GM23248 (cell line): Measurements from ENCODE around the gene RAD50. TPM values are rescaled to one million over a fixed set of nuclear protein-coding genes. Genes with fewer than 3 reads are reported as not detected.

Experiments used
- DNase-seq: peaks from one replicate; pipeline ENCODE4 v3.0.0-alpha.2; 2015
- H2AFZ ChIP-seq: fragments of 200-600 bp; sonication (generic); 2 replicates; pipeline ENCODE4 v1.6.1; 2016; ENCODE audit warnings: antibody characterized with exemption
- H3F3A ChIP-seq: fragments of 200-600 bp; sonication (generic); 2 replicates; pipeline ENCODE4 v1.6.1; 2016; ENCODE audit warnings: mild to moderate bottlenecking, antibody characterized with exemption, mixed run types; ENCODE audit not compliant: insufficient read depth
- H3K27ac ChIP-seq: fragments of 200-600 bp; sonication (generic); 2 replicates; pipeline ENCODE4 v1.5.1; 2016; ENCODE audit warnings: mild to moderate bottlenecking
- H3K27me3 ChIP-seq: fragments of 200-600 bp; sonication (generic); replicated peaks from 2 replicates; pipeline ENCODE4 v1.6.1; 2016; ENCODE audit warnings: mild to moderate bottlenecking; ENCODE audit not compliant: insufficient read depth
- H3K36me3 ChIP-seq: fragments of 200-600 bp; sonication (generic); 2 replicates; pipeline ENCODE4 v1.6.1; 2016; ENCODE audit warnings: low read depth, mild to moderate bottlenecking
- H3K4me1 ChIP-seq: fragments of 200-600 bp; sonication (generic); 2 replicates; pipeline ENCODE4 v1.6.1; 2016; ENCODE audit warnings: mild to moderate bottlenecking; ENCODE audit not compliant: insufficient read depth
- H3K4me2 ChIP-seq: fragments of 200-600 bp; sonication (generic); one replicate; pipeline ENCODE4 v1.6.1; 2016; ENCODE audit warnings: mild to moderate bottlenecking; ENCODE audit not compliant: unreplicated experiment
- H3K4me3 ChIP-seq: fragments of 200-600 bp; sonication (generic); 2 replicates; pipeline ENCODE4 v1.5.1; 2016; ENCODE audit warnings: mild to moderate bottlenecking
- H3K79me2 ChIP-seq: fragments of 200-600 bp; sonication (generic); 2 replicates; pipeline ENCODE4 v1.6.1; 2016; ENCODE audit warnings: mild to moderate bottlenecking; ENCODE audit not compliant: insufficient read depth
- H3K9ac ChIP-seq: fragments of 200-600 bp; sonication (generic); 2 replicates; pipeline ENCODE4 v1.6.1; 2016; ENCODE audit warnings: mild to moderate bottlenecking
- H3K9me2 ChIP-seq: fragments of 200-600 bp; sonication (generic); 2 replicates; pipeline ENCODE4 v1.6.1; 2016; ENCODE audit warnings: mixed run types, mild to moderate bottlenecking, moderate library complexity; ENCODE audit not compliant: insufficient read depth
- H3K9me3 ChIP-seq: fragments of 200-600 bp; sonication (generic); one replicate; pipeline ENCODE4 v1.6.1; 2017; ENCODE audit warnings: low read depth
- H4K20me1 ChIP-seq: fragments of 200-600 bp; sonication (generic); 2 replicates; pipeline ENCODE4 v1.6.0; 2016; ENCODE audit not compliant: insufficient read depth
- EZH2 ChIP-seq: fragments of 200-600 bp; sonication (generic); IDR thresholded peaks from 2 replicates; pipeline ENCODE4 v1.6.1; 2018; ENCODE audit warnings: antibody characterized with exemption, mild to moderate bottlenecking; ENCODE audit not compliant: insufficient read depth, poor library complexity, severe bottlenecking
- EZH2phosphoT487 ChIP-seq: fragments of 200-600 bp; sonication (generic); IDR thresholded peaks from 2 replicates; pipeline ENCODE4 v1.6.1; 2018; ENCODE audit warnings: antibody characterized with exemption, moderate library complexity, mild to moderate bottlenecking, low read depth; ENCODE audit not compliant: insufficient read depth
- WGBS, 2 experiments: methylation state at CpG; one replicate each; pipeline ENCODE4 v1.1.6; 2015 to 2017; ENCODE audit warnings: low lambda C conversion rate in 2 of 2, low coverage in 1 of 2; ENCODE audit errors: missing lambda C conversion rate in 2 of 2; 5-methylcytosine and 5-hydroxymethylcytosine counted together
- in situ Hi-C: fragments of 300-500 bp; cut with MboI; formaldehyde crosslinking; loops from 2 replicates; pipeline ENCODE4 v1.15.0; 2020
- polyA plus RNA-seq: library from polyadenylated mRNA; unstranded; fragments of >200 nt; fragmentation: Nextera tagmentation; extraction: Ambion mirVana; gene quantifications from 2 replicates; pipeline ENCODE4 v1.2.1, GENCODE V29; 2016
- total RNA-seq: library from RNA; depleted of rRNA; stranded (reverse); fragments of >200 nt; shearing (Covaris generic); gene quantifications from 2 replicates; pipeline ENCODE4 v1.2.3, GENCODE V29; 2014

The RAD50 gene
- total and polyA plus RNA-seq, 2 experiments from 2014 or later = 17.7 to 44.0 TPM

DNA sequence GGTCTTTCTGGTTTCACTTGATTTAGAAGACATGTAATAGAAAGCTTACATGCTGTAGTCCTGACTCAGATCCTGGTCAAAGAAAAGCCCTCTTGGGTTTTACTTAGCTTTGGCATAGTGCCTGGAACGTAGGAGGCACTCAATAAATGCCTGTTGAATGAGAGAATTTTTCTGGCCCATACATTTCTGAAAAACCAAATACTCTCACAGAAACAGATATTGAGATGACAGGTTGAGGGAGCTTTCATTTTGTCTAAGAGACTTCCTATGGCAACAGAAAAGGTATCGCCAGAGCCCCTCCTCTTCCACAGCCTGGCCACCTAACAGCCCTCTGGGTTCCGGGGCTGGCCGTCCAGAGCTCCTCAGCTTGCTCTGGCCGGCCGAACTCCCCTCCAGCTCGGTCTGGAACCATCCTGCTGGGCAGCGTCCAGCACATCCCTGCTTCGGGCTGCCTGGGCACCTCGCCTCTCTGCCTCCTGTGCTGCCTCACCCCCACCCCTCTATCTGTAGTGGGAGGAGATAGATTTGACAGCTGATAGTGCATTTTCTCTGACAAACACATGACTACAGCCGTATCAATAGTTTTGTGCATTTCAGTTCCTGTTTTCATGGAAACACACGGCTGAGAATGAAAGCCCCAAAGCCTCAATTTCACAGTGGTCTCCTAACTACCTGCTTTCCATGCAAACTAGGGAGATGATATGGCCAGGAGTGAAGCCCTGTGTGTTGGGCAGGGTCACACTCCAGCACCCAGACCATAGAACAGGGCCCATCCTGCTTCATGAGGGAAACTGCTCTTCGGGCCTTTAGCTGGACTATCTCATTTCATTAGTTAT, 118.1 kb downstream of the RAD50 start:
- peak; percentile 99 for DNase-seq

DNA sequence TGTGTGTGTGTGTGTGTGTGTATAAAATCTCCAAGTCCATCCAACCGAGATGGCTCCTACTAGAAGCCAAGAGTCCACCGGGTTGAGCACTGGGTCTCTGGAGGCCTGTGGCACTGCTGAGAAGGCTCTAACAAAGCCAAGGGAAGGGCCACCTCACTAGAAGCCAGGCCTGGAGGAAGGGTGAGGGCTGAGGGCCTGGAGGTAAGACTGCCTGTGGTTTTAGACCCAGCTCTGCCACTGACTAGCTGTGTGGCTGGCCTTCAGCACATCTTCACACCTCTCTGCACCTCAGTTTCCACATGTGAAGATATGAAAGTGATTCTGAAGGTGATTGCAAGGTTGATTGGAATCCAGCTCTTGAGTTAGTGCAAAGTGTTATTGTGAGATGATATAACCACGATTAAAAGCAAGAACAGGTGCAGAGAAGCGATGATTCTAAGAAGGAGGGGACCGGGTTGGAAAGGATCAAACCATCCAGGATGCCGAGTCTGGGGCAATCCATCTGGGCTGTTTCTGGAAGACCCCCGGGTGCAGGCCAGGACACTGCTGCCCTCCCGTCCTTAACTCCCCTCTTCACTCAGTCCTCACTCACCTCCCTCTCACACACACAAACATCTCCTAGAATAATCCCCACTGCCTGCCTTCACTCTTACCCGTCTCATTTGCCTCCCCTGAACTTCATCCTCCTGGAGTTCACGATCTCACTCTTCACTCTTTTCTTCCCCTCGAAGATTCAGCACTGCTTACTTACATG, 119.3 kb downstream of the RAD50 start:
- no peaks in the 10 kb centered on the region for H3K9me3 ChIP-seq

More for the DNA sequence above, 118.1 kb downstream of the RAD50 start:
- peaks cover 31% of the 10 kb centered on the region for H3K4me1 ChIP-seq
- WGBS, 2 experiments = 9 to 12% methylated on average over 13 of the region's 13 CpGs
- in situ Hi-C loops = no loop called here
- peak overlapping the region; percentile 76 for H3K9ac ChIP-seq
- peak overlapping the region; percentile 71 for H3K4me3 ChIP-seq
- no peaks in the 10 kb centered on the region for H3K9me2 ChIP-seq
- no peaks in the 10 kb centered on the region for H3K27me3 ChIP-seq
- H3K79me2 ChIP-seq = no peaks in the 10 kb centered on the region
- H4K20me1 ChIP-seq = no peaks in the 10 kb centered on the region
- no peaks in the 10 kb centered on the region for H3K36me3 ChIP-seq
- peak overlapping the region; percentile 81 for H3K27ac ChIP-seq
- H3K4me2 ChIP-seq = peak overlapping the region; percentile 84
- no peaks in the 10 kb centered on the region for H3K9me3 ChIP-seq
- peaks cover 37% of the 10 kb centered on the region for H3F3A ChIP-seq
- peak overlapping the region; percentile 84 for H2AFZ ChIP-seq
- TF ChIP-seq EZH2 (no peak), EZH2phosphoT487 (no peak)

DNA sequence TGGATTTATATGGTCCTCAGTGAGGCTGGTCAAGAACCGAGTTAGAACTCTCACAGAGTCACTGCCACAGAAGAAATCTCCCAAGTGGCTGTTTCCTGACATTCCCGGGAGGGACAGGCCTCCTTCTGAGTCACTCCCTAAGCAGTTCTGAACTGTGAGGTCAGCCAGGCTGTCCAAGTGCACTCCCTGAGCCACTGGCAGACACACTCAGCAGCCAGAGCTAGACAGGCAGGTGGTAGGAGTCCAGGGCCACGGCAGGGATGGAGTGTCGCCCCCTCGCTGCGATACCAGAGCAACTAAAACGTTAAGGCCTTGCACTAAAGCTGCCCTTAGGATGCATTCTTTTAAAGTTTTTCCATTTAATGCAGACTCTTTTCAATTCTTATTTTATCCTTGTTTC, 120.4 kb downstream of the RAD50 start:
- no peaks in the 10 kb centered on the region for H4K20me1 ChIP-seq
- peak; percentile 96 for DNase-seq
- peak overlapping the region; percentile 48 for H3K4me2 ChIP-seq
- H2AFZ ChIP-seq = no peak overlapping the region
- peaks cover 31% of the 10 kb centered on the region for H3K4me1 ChIP-seq
- TF ChIP-seq EZH2 (no peak), EZH2phosphoT487 (no peak)
- H3K9me3 ChIP-seq = no peaks in the 10 kb centered on the region
- no peaks in the 10 kb centered on the region for H3K36me3 ChIP-seq
- peak overlapping the region; percentile 5; the same call in 1 of the 2 replicates for H3K27ac ChIP-seq
- in situ Hi-C loops = no loop called here
- no peak overlapping the region for H3K4me3 ChIP-seq
- no peaks in the 10 kb centered on the region for H3K27me3 ChIP-seq
- peaks cover 37% of the 10 kb centered on the region for H3F3A ChIP-seq
- 10 to 11% methylated on average over 7 of the region's 7 CpGs for WGBS, 2 experiments
- no peaks in the 10 kb centered on the region for H3K79me2 ChIP-seq
- no peak overlapping the region for H3K9ac ChIP-seq
- no peaks in the 10 kb centered on the region for H3K9me2 ChIP-seq

More for the DNA sequence above, 119.3 kb downstream of the RAD50 start:
- TF ChIP-seq EZH2 (no peak), EZH2phosphoT487 (no peak)
- H3K79me2 ChIP-seq = no peaks in the 10 kb centered on the region
- no peaks in the 10 kb centered on the region for H3K36me3 ChIP-seq
- H3K4me1 ChIP-seq = peaks cover 31% of the 10 kb centered on the region
- H4K20me1 ChIP-seq = no peaks in the 10 kb centered on the region
- H3K27me3 ChIP-seq = no peaks in the 10 kb centered on the region
- H3K27ac ChIP-seq = no peak overlapping the region
- 94 to 96% methylated on average over 11 of the region's 11 CpGs for WGBS, 2 experiments
- no peak overlapping the region for H2AFZ ChIP-seq
- in situ Hi-C loops = no loop called here
- no peaks in the 10 kb centered on the region for H3K9me2 ChIP-seq
- no peak overlapping the region for H3K4me2 ChIP-seq
- H3K9ac ChIP-seq = no peak overlapping the region
- DNase-seq = no peak
- peaks cover 37% of the 10 kb centered on the region for H3F3A ChIP-seq
- no peak overlapping the region for H3K4me3 ChIP-seq

DNA sequence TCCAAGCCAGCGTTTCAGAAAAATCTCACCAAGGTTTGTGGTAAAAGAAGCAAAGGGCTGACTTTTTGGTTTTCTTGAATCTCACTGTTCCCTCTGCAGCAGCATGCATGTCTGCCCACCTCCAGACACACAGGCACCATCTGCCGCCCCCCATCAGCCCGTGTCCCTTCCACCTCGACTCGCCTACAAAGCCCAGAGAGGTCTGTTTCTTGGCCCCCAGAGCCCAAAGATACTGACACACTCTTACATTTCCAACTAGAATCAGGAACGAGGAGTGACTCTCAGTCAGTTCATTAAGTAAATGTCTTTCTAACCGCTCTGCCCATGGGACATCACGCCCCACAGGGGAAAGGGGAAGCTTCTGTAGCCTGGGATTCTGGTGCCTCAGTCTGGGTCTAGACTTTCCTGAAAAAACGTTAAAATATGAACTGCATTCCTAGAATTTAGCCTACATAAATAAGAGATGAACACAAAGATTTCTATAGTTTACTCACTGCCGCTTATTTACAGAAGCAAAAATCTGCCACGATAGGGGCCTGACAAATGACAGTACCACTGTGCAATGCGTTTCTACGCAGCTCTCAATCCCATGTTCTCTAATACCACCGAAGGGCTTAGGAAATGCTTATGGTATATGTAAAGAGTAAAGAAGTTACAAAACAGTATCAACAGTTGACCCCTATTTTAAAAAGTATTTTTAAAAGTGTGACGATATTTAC, 121.1 kb downstream of the RAD50 start:
- in situ Hi-C loops = no loop called here
- H3K79me2 ChIP-seq = no peaks in the 10 kb centered on the region
- H4K20me1 ChIP-seq = no peaks in the 10 kb centered on the region
- peaks cover 31% of the 10 kb centered on the region for H3K4me1 ChIP-seq
- WGBS, 2 experiments = 81 to 84% methylated on average over 15 of the region's 15 CpGs
- H3K27me3 ChIP-seq = no peaks in the 10 kb centered on the region
- no peak overlapping the region for H2AFZ ChIP-seq
- peak overlapping the region; percentile 48 for H3K4me2 ChIP-seq
- H3K4me3 ChIP-seq = no peak overlapping the region
- H3K9me3 ChIP-seq = no peaks in the 10 kb centered on the region
- H3K9me2 ChIP-seq = no peaks in the 10 kb centered on the region
- H3K9ac ChIP-seq = no peak overlapping the region
- H3F3A ChIP-seq = peaks cover 37% of the 10 kb centered on the region
- TF ChIP-seq EZH2 (no peak), EZH2phosphoT487 (no peak)
- DNase-seq = no peak
- no peaks in the 10 kb centered on the region for H3K36me3 ChIP-seq
- H3K27ac ChIP-seq = no peak overlapping the region
